GM19099 (cell line): Measurements from ENCODE around the gene CD300LF.

ENCODE experiments used
- POLR2A ChIP-seq: IDR thresholded peaks from 3 replicates; pipeline ENCODE4 v1.6.1; 2011; ENCODE audit warnings: low read depth; ENCODE audit not compliant: insufficient read length; ENCODE audit errors: extremely low read depth

Gene CD300LF

GRCh38 chr17:74663561-74663960 lies 49.2 kb downstream of the CD300LF start:
- TF ChIP-seq POLR2A = no peak

- no peak for TF ChIP-seq POLR2A
These were observed 52.8 kb downstream of the CD300LF start for GRCh38 chr17:74659889-74660288.

- no peak for TF ChIP-seq POLR2A
These were observed 54.1 kb downstream of the CD300LF start for GRCh38 chr17:74658620-74659019.

DNA sequence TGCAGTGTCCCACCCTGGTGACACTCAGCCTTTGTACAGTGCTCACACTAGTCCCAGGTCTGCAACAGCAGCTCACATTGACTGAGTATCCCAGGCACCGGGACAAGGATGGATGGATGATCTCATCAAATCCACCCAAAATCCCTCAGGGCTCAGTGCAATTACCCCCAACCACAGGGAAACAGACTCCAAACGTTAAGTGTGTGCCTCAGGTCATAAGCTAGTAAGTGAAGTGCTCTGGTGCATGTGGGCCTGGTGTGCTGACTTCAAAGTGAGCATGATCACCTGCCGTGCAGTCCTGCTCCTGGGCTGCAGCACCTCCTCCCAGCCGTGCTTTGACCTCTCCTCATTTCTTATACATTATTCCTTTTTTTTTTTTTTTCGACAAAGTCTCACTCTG lies 58.0 kb downstream of the CD300LF start:
- TF ChIP-seq POLR2A = no peak

DNA sequence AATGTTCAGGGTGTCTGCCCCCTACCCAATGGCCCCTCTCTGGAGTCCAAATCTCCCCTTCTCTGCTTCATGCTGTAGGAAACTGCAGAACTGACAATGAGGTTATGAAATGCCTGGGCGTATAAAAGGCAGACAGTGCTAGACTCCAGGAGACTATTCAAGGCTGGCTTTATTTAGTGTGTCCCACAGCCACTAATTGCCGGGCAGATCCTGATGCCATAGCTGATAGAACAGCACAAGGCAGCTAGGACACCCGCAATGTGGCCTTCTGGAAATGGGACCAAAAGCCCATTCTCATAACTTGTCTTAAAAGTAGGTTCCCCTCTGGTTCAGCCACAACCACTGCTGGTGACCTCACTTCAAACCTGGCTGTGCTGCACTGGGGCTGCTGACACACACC lies 60.7 kb downstream of the CD300LF start:
- TF ChIP-seq POLR2A = no peak

DNA sequence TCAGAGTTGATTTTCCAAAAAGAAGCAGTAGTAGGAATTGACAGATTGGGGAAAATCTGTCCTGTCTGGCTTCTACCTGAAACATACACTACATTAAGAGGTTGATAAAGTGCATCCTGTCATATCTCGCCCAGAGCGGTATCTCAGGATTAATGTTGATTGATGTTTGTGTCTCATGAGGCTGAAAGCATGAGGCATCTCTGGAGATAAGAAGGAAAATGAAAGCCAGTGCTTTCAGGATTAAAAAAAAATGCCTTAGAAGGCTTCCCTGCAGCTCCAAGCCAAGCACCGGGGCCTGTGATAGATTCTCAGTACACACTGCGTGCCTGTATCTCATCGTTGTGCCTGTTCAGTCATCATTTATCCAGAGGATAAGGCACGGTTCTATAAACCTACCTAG lies 62.8 kb downstream of the CD300LF start:
- TF ChIP-seq POLR2A = no peak

- TF ChIP-seq POLR2A = no peak
These were observed 64.7 kb downstream of the CD300LF start for GRCh38 chr17:74647871-74648672.

GRCh38 chr17:74646231-74646630 lies 66.5 kb downstream of the CD300LF start:
- TF ChIP-seq POLR2A = no peak

DNA sequence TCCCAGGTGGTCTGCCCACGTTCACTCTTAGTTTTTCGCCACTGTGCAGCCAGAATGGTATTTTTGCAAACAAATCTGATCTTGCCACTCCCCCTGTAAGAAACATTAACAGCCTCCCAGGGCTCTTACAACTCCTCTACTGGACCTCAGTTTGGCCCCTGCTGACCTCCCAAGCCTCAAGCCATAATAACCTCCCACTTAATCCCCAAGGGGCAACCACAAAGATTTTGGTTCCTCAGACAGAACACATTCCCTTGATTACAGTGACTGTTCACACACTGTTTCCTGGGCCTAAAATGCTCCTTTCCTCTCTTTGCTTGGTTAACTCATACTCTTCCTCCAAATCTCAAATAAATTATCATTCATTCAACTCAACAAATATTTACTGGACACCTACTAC lies 67.7 kb downstream of the CD300LF start:
- no peak for TF ChIP-seq POLR2A

DNA sequence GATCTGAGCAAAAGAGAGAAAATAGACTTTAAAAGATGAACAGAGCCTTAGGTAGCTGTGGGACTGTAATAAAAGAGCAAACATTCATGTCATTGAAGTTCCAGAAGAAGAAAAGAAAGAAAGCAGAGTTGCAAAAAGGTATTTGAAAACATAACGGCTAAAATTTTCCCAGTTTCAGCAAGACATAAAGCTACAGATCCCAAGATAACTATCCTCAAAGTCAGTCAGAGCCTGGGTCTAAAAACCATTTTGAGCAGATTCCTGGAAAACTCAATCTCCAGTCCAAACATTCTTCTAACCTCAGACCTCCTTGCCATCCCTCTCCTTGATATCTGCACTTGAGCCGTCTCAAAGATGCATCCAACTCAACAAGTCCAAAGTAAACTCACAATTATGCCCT lies 68.3 kb downstream of the CD300LF start:
- TF ChIP-seq POLR2A = no peak
